Psoas muscle (tissue), 8 donors: ENCODE measurements around the gene PRIM2. TPM values are rescaled to one million over a fixed set of nuclear protein-coding genes. Genes with fewer than 3 reads are reported as not detected.
"Not testable (repeated sequence)": the region's sequence is repeated elsewhere in the genome, so short reads cannot be mapped to it uniquely, and the experiment has no call there.

Source experiments
- ATAC-seq, 4 donors: fragments of 200-7000 bp; cut with Tn5 transposase; one replicate each; pipeline ENCODE4 v1.9.1; 2020; ENCODE audit warnings: moderate library complexity in 3 of 4, mild to moderate bottlenecking in 2 of 4
- DNase-seq, 2 donors: peaks; one replicate each; pipeline ENCODE4 v3.0.0-alpha.2; 2020
- H3K27ac ChIP-seq: fragments of 200-600 bp; one replicate; pipeline ENCODE4 v1.8.0; 2022
- H3K27me3 ChIP-seq, 3 donors: fragments of 200-600 bp in 1 of 3; one replicate each; pipeline versions ENCODE4 v1.6.1 to v1.8.0; 2013 to 2022; ENCODE audit warnings: low read length in 2 of 3, mild to moderate bottlenecking in 2 of 3, moderate library complexity in 1 of 3; ENCODE audit not compliant: insufficient read depth in 3 of 3
- H3K36me3 ChIP-seq, 2 donors: fragments of 200-600 bp in 1 of 2; one replicate each; pipeline versions ENCODE4 v1.6.1 to v1.8.0; 2013 to 2022; ENCODE audit warnings: low read depth in 1 of 2, mild to moderate bottlenecking in 1 of 2, moderate library complexity in 1 of 2; ENCODE audit not compliant: insufficient read depth in 1 of 2
- H3K4me1 ChIP-seq: fragments of 200-600 bp; one replicate; pipeline ENCODE4 v1.8.0; 2022
- H3K4me3 ChIP-seq: fragments of 200-600 bp; one replicate; pipeline ENCODE4 v1.8.0; 2022; ENCODE audit warnings: mild to moderate bottlenecking
- H3K9me3 ChIP-seq: fragments of 200-600 bp; one replicate; pipeline ENCODE4 v1.8.0; 2022
- whole genome bisulfite sequencing, 3 donors: extraction: QIAGEN DNeasy Blood & Tissue Kit; methylation state at CpG; one replicate each; pipeline versions ENCODE4 v1.1.6 to v1.1.7; 2013; 5-methylcytosine and 5-hydroxymethylcytosine counted together
- intact Hi-C, 2 donors: fragments of 100-400 bp; cut with DNase I; formaldehyde crosslinking; loops; one replicate each; pipeline versions ENCODE4 v1.11.0 to v1.14.2; 2022
- polyA plus RNA-seq, 3 donors: library from polyadenylated mRNA; stranded (reverse); fragments of 200-250 nt; gene quantifications; one replicate each; pipeline ENCODE4 v1.2.3, GENCODE V29; 2013
- total RNA-seq, 4 donors: library from RNA; stranded (reverse); fragmentation: NEBNext Ultra II Directional in 2 of 4; extraction: Animal tissue kit (Norgen Biotek cat#: 25700) in 2 of 4; gene quantifications; one replicate each; pipeline versions ENCODE4 v1.2.1 to v1.2.4, GENCODE V29; 2021 to 2023
- TF ChIP-seq, protein P1 (sequence below): fragments of 200-600 bp; IDR thresholded peaks from one replicate; pipeline ENCODE4 v1.8.0; 2022; ENCODE audit warnings: antibody characterized with exemption
- donor health status: healthy with polysubstance abuse.
- donor health status: DM: no; HTN: no; CAD: no; lungs with moderate emphysema.
- donor health status: Bipolar disorder and iron deficiency.
- donor health status: healthy.
- donor health status: DM: yes; HTN: yes; CAD: no.
- donor health status: DM: no; HTN: no; CAD: no.
- donor health status: DM: no; HTN: no; CAD: no.
- donor health status: DM: yes; HTN: yes; CAD: no.

Gene PRIM2
- total and polyA plus RNA-seq, 7 donors, result 1.7 to 5.9 (median 2.5) TPM

DNA sequence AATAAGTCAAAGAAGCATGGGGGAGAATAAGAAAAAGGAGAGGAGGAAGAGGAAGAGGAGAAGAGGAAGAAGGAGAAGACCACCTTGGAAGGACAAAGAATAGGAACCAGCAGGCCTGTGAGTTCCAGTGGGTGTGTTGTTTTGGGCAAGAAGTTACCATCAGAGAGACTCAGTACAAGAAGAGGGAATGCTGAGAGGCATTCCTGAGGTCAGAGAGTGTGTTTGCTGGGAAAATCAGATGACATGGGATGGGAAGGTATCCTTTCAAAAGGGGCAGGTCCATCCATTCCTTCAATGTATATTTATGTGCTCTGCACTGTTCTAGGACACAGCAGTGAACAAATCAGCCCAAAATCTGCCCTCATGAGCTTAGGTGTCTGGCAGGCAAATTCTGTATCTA, 40.5 kb upstream of the PRIM2 start:
- Histone ChIP-seq H3K9me3 (no peaks in the 10 kb centered on the region), H3K4me1 (no peaks in the 10 kb centered on the region), H3K36me3 (no peaks in the 10 kb centered on the region), H3K27me3 (no peaks in the 10 kb centered on the region), H3K4me3 (no peak overlapping the region), H3K27ac (no peak overlapping the region)
- intact Hi-C loops, result no loop called here
- DNase-seq (no peak), ATAC-seq (no peak)
- TF ChIP-seq, protein P1, sequence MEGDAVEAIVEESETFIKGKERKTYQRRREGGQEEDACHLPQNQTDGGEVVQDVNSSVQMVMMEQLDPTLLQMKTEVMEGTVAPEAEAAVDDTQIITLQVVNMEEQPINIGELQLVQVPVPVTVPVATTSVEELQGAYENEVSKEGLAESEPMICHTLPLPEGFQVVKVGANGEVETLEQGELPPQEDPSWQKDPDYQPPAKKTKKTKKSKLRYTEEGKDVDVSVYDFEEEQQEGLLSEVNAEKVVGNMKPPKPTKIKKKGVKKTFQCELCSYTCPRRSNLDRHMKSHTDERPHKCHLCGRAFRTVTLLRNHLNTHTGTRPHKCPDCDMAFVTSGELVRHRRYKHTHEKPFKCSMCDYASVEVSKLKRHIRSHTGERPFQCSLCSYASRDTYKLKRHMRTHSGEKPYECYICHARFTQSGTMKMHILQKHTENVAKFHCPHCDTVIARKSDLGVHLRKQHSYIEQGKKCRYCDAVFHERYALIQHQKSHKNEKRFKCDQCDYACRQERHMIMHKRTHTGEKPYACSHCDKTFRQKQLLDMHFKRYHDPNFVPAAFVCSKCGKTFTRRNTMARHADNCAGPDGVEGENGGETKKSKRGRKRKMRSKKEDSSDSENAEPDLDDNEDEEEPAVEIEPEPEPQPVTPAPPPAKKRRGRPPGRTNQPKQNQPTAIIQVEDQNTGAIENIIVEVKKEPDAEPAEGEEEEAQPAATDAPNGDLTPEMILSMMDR, result no peak

DNA sequence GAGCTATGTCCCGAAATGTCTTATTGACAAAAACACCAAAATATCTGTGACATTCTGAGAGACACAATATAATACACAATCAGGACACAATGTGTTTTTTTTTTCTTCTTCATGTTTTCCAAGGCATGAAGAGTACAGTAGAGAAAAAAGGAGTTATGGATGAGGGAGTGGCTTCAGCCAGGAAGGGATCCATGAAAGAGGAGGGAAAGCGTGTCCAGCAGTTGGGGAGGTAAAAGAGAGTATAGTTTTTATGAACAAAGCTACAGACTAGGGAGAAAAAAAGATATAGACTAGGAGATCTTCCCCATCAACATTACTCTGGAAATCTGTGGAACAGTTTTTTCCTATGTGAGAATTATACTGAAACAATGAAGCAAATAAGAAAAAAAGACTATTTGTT, 38.9 kb upstream of the PRIM2 start:
- no peak for DNase-seq
- WGBS, 3 donors, result 87 to 96% (median 87%) methylated on average over 2 of the region's 2 CpGs
- H3K27ac ChIP-seq, result no peak overlapping the region

DNA sequence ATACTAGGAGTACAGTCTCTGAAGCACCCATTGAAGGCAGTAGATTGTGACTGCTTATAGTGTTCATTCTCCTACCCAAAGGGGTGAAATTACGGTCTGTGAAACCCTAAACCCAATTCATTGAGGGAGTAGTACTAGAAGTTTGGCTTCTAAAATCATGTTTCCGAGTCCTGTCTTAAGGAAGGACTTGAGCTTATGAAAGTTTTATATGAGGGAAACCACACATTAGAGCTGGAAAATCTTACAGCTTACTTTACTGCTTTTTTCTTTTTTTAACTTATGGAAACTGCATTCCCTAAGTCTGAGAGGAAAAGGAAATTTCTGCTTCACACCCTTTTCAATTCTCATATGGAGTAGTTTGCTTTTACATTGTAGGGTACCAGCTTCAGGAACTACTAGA, 38.4 kb upstream of the PRIM2 start:
- Histone ChIP-seq H3K27me3 (no peaks in the 10 kb centered on the region), H3K27ac (no peak overlapping the region), H3K9me3 (no peaks in the 10 kb centered on the region), H3K36me3 (no peaks in the 10 kb centered on the region), H3K4me1 (no peaks in the 10 kb centered on the region), H3K4me3 (no peak overlapping the region)
- WGBS, 3 donors, result 52 to 60% (median 53%) methylated on average over 2 of the region's 2 CpGs
- intact Hi-C loops, result no loop called here
- TF ChIP-seq, protein P1, result no peak
- no peak for ATAC-seq
- no peak for DNase-seq

More for the DNA sequence above, 38.9 kb upstream of the PRIM2 start:
- intact Hi-C loops, result no loop called here
- TF ChIP-seq, protein P1, result no peak
- no peaks in the 10 kb centered on the region for H3K36me3 ChIP-seq
- H3K27me3 ChIP-seq, result no peaks in the 10 kb centered on the region
- H3K9me3 ChIP-seq, result no peaks in the 10 kb centered on the region
- no peak for ATAC-seq
- no peaks in the 10 kb centered on the region for H3K4me1 ChIP-seq
- H3K4me3 ChIP-seq, result no peak overlapping the region

DNA sequence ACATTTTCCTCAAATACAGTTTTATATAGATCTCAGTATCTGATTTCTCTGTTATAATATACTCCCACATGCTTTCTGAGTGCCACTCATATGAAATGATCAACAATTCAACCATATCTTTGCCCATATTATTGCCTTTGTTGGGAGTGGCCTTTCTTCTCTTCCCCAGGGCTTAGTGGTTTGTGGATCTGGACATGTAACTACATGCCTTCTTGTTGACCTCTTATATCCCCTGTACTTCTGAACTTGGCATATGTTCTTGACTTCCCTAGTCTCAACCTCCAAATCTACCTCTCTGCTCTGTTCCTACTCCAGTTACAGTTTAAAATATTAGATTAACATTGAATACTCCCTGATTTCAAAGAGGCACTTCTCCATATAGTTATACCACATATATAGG, 34.3 kb upstream of the PRIM2 start:
- no peak for ATAC-seq

DNA sequence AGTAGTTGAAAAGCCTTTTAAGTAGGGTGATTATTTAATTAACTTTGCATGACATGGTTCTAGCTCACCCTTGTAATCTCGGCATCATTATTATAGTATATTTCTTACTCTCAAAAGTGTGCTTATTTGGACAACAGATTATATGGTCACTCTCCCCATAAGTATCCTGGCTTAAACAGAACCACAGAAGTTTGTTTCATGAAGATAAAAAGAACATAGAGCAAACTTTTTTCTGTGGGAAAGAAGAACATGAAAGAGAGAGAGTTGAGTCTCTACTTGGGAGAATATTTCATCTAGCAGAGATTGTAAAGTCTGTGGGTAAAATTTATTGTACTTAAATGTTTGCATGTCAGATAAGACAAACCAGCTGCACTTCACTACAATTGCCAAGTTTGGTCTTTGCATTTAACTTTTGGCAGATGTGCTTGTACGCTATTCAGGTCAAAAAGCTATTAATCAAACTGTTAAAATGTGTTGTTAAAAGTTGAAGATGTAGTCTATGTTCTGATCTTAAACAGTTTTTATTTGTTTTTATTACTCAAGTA, 33.4 kb upstream of the PRIM2 start:
- H3K36me3 ChIP-seq, result no peaks in the 10 kb centered on the region
- H3K4me1 ChIP-seq, result no peaks in the 10 kb centered on the region
- ATAC-seq (no peak), DNase-seq (no peak)
- intact Hi-C loops, result no loop called here
- TF ChIP-seq, protein P1, result no peak
- H3K27ac ChIP-seq, result no peak overlapping the region
- H3K9me3 ChIP-seq, result no peaks in the 10 kb centered on the region
- H3K27me3 ChIP-seq, result no peaks in the 10 kb centered on the region
- 61 to 69% (median 69%) methylated on average over 2 of the region's 2 CpGs for WGBS, 3 donors
- H3K4me3 ChIP-seq, result no peak overlapping the region

More for the DNA sequence above, 34.3 kb upstream of the PRIM2 start:
- intact Hi-C loops, result no loop called here
- Histone ChIP-seq H3K27ac (no peak overlapping the region), H3K36me3 (no peaks in the 10 kb centered on the region), H3K27me3 (no peaks in the 10 kb centered on the region), H3K4me1 (no peaks in the 10 kb centered on the region), H3K4me3 (no peak overlapping the region), H3K9me3 (no peaks in the 10 kb centered on the region)
- no peak for DNase-seq
- TF ChIP-seq, protein P1, result no peak

DNA sequence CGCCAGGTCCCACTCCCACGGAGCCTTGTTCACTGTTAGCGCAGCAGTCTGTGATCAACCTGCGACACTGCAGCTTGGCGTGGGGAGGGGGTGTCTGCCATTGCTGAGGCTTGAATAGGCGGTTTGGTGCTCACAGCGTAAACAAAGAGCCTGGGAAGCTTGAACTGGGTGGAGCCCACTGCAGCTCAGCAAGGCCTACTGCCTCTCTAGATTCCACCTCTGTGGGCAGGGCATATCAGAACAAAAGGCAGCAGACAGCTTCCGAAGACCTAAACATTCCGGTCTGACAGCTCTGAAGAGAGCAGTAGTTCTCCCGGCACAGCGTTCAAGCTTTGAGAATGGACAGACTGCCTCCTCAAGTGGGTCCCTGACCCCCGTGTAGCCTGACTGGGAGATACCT, 29.3 kb upstream of the PRIM2 start:
- H3K4me1 ChIP-seq, H3K4me3 ChIP-seq, H3K36me3 ChIP-seq, H3K27ac ChIP-seq, DNase-seq, H3K27me3 ChIP-seq, H3K9me3 ChIP-seq, intact Hi-C loops, ATAC-seq: not testable (repeated sequence)
- 83 to 91% (median 89%) methylated on average over 12 of the region's 12 CpGs for WGBS, 3 donors

DNA sequence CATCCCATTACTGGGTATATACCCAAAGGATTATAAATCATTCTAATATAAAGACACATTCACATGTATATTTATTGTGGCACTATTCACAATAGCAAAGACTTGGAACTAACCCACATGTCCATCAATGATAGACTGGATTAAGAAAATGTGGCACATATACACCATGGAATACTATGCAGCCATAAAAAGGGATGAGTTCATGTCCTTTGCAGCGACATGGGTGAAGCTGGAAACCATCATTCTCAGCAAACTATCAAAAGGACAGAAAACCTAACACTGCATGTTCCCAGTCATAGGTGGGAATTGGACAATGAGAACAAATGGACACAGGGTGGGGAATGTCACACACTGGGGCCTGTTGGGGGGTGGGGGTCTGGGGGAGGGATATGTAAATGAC, 24.0 kb upstream of the PRIM2 start:
- H3K9me3 ChIP-seq, H3K36me3 ChIP-seq, H3K27ac ChIP-seq, ATAC-seq, intact Hi-C loops, H3K27me3 ChIP-seq, H3K4me3 ChIP-seq, H3K4me1 ChIP-seq, DNase-seq: not testable (repeated sequence)
- 73 to 77% (median 73%) methylated on average over 1 of the region's 1 CpG for WGBS, 3 donors
